DMS153 treated with DMSO at 0.1 percent for 48 hours (cell line): ENCODE results near the gene ARHGEF33.
"Not testable (repeated sequence)": the region's sequence is repeated elsewhere in the genome, so short reads cannot be mapped to it uniquely, and the experiment has no call there.

Experiments
- DNase-seq: peaks from one replicate; lab custom pipeline; 2025; ENCODE audit not compliant: unreplicated experiment; lab: John Stamatoyannopoulos, UW

Gene ARHGEF33

DNA sequence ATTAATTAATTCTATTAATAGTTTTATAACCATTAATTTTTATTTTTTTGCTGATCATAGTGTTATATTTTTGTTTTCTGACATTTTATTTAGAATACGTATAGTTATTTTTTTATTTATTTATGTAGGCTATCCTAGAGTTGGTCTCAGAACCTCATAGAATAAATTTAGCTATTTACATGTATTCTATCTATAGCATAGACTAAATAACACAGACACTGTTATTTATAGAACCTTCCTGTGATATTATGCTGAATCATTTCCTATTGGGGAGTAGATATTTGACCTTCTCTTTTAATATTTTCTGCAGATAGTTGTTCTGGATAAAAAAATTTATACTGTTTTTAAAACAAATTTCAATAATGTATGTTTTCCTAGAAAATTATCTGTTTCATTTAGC, 20.2 kb downstream of the ARHGEF33 start:
- no peak for DNase-seq

DNA sequence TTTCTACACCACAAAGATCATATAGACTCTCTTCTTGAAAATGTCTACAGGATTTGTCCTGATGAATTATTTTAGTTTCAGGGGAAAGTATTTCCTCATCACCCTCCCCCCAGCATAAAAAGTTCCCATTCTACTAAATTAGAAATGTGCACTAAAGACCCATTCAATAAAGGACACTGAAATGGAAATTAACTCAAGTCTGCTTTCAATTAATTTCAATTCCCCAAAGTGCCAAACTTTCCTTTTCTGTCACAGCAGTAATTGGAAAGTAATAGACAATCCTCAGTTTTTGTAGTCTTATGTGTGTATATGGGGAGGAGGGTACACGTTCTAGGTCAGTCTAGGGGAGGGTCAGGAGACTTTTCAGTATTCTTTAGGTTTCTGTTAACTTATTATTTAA, 21.5 kb downstream of the ARHGEF33 start:
- DNase-seq = no peak

DNA sequence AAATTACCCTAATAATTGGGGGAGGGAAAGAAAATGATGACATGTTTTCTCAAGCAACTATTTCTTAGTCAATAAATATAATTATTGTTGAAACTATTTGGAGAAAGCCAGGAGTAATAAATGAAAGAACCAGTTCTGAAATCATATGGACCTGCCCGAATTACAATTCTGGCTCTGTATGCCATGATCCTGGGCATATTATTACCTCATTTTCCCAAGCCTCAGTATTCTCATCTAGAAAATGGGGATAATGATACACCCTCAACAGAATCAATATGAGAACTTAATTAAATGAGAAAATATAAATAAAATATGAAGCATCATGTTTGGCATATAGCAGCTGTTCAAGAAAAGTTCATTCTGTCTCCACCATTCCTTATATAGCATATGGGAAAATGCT, 22.9 kb downstream of the ARHGEF33 start:
- DNase-seq = no peak

DNA sequence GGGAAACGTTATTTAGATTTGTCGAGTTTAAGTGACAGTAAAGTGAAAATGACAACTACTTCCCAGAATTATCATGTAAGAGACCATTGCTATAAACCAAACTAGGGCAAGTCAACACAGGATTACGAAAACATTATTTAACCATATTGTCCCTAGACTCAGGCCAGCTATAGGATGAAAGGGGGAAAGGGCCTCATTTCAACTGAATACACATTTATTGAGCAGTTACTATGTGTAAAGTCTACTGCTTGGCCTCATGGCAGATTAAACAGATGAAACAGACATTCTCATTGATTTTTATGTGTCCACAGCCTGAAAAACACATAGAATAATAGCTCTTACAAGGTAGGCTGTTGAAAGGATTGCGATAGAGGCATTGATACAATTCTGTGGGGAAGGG, 32.7 kb downstream of the ARHGEF33 start:
- DNase-seq = no peak

DNA sequence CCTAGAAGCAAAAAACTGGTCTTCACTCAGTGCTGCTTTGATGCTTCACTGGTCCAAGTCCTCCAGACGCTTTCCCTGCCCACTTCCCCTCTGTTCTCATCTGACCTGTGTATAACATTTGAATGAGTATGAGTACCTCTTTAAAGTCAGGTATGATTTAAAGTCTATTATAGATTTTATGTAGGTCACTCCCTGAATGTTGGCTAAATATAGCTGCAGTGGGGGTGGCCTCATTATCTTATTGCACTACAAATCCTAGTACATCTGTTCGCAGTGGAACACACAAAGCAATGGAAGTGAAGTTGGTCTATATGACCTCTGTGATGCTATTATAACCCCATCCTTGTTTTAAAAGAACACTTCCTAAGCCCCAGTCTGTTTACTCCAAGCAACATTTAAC, 33.2 kb downstream of the ARHGEF33 start:
- DNase-seq = no peak

DNA sequence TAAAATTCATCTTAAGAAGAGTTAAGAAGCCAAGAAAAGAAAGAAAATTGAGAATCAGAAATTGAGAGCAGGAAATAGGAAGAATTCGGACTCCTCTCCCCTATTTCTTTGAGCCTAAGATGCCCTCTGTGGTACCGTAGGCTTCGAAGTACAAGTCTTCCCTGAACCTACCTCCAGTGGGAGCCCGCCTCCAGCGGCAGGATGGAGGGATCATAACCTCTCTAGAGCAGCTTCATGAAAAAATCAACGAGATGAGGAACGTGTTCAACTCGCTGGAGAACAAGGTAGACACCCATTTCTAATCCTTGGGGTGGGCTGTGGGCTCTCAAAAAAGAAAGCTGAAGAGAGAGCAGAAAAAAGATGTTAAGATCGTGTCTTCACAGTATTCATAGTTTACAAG, 36.3 kb downstream of the ARHGEF33 start:
- no peak for DNase-seq

DNA sequence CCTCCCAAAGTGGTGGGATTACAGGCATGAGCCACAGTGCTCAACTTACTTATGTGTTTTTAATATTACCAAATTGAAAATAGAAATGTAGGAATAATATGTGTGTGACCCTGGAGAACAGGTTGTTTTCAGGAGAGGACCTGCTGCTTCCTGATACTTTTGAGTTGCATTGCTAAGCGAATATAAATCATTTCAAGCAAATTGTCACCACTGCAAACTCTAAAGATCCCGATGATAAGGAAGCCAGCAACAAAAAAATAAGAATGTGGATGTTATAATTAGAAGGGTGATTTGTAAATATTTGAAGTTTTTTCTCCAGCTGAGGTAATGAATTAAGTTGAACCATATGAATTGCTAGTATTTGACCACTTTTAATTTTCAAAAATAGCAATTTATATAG, 40.9 kb downstream of the ARHGEF33 start:
- DNase-seq = no peak

DNA sequence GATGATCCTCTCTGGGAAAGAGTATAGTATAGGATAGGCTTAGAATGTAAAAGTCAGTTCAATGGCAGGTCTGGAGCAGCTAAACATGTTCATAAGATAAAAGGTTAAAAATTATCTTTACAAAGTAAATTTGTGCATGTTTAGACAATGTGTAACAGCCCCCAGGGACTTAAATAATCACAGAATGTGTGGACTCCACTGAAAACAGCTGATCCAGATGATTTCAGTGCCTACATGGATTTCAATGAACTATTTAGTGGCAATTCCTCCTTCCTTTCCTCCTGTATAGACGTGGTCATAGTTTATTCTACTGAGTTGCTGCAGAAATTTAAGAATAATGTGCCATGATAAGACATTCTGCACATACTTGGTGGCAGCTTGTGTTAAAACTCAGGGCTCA, 42.9 kb downstream of the ARHGEF33 start:
- no peak for DNase-seq

DNA sequence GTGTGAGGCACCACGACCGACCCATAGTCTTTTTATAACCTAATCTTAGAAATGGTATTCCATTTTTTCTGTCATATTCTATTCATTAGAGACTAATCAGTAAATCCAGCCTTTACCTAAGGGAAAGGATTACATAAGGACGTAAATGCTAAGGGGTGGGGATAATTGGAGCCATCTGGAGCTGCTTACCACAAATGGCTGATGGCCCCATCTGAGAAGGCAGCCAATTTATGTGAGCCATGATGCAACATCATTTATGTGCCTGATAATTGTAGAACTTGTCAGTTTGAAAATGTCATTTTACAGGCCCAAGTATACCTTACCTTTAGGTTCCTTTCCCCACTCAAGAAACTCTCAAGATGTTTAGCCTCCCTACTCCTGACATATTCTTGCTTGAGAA, 44.0 kb downstream of the ARHGEF33 start:
- DNase-seq = no peak

DNA sequence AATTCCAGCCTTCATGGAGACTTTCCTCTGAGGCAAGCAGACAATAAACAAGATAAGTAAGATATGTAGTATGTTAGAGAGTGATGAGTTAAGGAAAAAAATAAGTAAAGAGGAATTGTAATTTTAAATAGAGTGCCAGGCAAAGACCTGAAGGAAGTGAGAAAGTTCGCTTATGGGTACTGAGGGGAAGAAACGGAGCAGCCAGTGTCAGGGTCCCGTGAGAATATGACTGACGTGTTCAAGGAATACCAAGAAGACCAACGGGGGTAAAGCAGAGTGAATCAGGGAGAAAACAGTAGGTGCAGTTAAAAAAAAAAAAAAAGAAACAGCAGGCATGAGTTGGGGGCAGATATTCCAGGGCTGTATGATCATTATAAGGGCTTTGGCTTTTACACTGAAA, 45.1 kb downstream of the ARHGEF33 start:
- DNase-seq = no peak

DNA sequence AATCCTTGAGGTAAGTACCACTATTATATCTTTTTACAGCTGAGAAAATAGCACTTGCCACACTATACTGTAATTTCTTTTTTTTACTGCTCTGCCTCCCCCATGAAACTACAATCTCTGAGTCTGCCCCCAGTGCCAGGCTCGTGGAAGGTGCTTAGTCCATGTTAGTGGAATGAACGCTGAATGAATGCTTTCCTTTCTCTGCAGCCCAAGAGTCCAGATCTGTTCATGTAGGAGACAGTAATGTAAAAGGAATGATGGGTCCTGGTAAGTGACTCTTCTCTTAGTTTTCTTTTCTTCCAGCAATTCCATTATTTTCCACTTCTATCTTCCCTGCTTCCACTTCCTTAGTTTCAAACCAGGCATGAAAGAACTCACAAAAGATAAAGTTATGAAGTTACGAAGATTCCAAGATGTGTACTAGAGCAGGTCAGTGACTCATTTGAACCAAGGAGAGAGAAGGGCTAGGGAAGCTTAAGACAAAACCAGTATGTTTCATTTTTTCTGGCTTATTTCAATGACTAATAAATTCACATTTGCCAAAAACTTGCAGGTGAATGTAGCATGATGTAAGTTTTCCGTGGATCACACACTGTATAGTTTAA, 46.0 kb downstream of the ARHGEF33 start:
- no peak for DNase-seq

DNA sequence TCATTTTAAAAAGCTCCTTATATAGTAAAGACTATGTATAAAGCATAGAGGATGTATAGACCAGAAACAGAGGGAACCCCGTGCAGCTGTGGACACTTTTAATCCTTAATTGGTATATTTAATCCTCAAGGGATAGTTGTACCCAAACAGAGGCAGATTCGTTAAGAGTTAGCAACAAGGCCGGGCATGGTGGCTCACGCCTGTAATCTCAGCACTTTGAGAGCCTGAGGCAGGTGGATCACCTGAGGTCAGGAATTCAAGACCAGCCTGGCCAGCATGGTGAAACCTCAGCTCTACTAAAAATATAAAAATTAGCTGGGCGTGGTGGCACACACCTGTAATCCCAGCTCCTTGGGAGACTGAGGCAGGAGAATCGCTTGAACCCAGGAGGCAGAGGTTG, 46.8 kb downstream of the ARHGEF33 start:
- DNase-seq = not testable (repeated sequence)

DNA sequence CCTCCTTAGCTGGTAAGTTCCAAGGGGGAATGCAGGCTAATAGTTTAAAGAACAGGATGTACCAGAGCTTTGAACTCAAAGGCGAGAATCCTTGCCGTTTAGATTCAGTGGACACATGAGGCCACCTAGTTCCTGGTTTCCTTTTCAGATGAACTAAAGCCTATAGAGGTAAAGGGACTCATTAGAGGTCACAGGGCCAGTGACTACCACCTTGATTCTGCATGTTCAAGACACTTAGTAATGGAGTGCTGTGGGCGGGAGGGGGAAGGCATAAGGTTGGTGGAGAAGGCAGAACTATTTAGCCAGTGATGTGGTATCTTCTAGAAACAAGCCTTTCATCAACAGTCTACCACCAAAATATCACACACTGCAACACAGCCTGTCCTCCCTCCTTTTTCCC, 47.9 kb downstream of the ARHGEF33 start:
- DNase-seq = no peak

DNA sequence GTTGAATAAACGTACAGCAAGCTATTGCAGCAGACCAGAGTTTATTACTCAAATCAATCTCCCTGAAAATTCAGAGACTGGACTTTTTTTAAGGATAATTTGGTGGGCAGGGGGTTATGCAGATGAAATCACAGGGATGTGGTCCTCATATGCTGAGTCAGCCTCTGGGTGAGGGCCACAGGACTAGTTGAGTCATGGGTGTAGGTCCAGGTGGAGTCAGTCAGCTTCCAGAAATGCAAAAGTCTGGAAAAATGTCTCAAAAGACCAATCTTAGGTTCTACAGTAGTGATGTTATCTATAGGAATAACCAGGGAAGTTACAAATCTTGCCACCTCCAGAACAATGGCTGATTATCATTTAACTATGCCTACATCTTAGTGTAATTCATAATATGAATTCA, 51.1 kb downstream of the ARHGEF33 start:
- no peak for DNase-seq

DNA sequence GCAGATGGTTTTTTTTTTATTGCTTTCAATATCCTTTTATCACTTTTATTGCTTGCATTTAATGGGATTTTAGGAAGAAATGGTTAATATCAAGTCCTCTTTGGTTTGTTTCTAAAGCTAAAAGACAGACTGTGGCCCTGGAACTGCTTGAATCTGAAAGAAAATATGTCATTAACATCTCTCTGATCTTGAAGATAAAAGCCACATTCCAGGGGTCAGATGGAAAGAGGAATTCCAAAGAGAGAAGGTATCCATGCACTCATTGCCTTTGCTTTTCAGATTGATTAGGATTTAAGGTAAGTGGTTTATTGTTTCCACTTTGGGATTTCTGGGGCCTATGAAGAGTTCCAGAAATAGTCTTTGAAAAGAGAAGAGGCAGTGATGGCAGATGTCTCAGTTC, 54.1 kb downstream of the ARHGEF33 start:
- no peak for DNase-seq

DNA sequence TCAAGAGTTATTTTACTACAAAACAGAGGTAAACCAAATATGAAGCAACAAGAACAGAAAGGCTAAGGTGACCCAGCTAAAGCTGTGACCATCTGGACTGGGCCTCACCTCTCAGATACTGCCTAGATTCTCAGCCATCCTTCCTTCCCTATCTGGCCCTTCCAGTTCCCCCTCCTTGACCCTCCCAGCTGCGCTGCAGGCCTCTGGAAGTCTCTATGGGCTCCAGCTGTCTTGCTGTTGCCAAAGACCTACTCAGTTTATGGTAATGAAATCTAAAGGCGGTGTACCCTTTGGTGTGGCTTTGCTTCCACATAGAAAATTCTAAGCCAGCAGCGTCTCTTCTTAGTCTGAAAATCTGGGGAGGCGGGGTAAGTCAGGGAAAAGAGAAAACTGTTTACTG, 55.7 kb downstream of the ARHGEF33 start:
- no peak for DNase-seq

DNA sequence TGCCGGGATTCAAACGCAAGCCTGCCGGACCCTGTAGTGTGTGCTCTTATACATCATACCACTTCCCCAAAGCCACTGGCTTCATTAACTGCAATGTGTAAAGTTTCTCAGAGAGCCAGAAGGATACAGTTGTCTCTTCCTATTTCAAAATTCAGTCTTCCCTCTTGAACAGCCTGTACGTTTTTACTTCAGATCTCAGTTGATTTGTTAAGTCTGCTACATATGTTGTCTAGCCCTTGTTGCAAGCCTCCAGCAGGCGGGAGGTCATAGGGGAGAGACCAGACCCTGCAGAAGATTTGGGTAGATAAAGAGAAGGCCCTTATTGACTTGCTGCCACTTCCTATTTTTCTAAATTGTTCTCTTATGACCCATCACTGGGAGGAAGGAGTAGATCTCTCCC, 56.2 kb downstream of the ARHGEF33 start:
- DNase-seq = no peak

DNA sequence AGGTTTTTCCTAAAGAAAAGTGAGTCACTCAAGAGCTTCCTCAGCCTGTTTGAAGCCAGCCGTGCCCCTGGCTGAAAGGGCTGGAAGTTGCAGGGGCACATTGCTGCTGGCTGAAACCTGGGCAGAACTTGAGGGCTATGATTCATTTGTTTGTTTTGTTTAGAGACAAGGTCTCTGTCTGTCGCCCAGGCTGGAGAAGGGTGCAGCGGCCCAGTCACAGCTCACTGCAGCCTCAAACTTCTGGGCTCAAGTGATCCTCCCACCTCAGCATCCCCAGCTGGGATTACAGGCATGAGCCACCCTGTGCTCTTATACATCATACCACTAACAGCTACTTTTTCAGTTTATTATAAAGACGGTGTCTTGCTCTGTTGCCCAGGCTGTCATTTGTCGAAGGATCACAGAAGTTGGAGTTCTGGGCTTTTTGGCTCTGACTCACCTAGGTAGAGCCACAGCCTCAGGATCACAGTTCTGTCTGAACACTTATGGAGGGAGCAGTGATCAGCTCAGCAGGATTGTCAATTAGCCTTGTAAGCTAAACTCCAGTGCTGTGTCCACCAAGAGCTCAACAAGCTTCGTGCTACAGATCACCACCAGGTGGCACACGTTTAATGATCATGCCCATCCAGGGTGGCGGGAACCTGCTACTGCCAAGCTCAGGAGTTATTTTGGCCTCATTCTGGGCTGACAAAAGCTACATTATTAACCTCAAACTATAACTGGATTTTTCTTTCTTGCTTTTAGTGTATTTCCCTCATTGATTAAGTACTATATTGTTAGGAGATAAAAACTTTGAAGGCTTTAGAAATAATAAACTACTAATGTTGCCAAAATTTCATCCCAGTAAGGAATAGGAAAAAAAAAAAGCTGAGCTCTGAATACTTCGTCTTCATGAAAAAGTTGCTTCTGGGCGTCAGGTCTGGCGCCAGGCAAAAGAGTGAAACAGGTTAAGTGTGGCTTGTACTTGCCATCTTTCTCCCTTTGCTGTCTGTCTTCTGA, 57.9 kb downstream of the ARHGEF33 start:
- peak; percentile 74 for DNase-seq

DNA sequence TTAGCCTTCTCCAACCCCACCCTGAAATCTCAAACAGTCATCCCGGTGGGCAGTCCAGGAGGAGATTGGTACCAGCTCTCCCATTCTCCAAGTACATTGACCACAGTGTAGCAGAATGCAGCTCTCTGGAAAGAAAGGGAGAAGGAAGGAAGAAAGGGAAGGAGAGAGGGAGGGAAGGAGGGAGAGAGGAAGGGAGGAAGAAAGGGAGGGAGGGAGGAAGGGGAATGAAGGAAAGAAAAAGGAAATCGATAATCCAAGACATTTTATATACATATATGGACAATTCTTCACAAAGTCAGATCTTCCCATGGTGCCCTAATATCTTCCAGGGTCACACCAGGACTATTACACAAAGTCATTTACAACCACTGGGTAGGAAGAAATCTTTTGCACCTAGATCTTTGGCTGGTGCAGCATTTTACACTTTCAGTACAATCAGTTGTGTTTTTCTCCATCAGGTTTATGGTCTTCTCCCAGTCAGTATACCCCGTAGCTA, 58.8 kb downstream of the ARHGEF33 start:
- DNase-seq = no peak

DNA sequence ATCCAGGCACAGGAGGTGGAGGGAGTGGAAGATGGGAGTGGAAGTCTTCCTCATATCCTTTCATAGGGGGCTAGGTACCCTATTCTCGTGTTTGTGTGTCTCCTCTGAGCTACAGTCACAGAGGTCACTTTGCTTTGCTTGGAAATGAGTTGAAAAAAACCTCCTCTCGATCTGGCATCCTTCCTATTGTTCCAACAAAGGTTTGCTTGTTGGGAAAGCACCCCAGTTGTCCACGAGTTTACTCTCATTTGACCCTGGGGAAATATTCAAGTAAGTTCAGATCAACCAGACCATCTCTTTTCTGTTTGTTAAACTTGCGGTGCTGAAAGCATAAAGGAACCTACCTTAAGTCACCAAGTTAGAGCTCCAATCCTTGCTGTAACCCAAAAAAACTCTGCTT, 59.3 kb downstream of the ARHGEF33 start:
- DNase-seq = no peak

DNA sequence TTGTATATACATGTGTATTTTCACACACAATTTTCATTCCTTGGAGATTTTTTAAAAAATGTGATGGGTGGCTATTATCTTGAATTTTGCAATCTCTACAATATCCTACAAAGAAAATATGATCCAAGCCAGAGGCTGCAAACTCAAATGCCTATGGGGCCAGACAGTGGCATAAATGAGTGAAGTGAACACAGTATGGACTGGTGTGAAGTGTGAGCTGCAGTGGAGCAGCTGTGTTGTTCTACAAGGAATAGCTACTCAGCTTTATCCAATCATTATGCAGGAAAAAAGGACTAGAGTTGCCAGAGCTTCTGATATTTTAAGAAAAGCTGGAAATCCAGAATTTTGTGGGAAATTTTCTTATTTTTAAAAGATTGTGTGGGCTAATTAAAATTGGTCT, 62.1 kb downstream of the ARHGEF33 start:
- no peak for DNase-seq

DNA sequence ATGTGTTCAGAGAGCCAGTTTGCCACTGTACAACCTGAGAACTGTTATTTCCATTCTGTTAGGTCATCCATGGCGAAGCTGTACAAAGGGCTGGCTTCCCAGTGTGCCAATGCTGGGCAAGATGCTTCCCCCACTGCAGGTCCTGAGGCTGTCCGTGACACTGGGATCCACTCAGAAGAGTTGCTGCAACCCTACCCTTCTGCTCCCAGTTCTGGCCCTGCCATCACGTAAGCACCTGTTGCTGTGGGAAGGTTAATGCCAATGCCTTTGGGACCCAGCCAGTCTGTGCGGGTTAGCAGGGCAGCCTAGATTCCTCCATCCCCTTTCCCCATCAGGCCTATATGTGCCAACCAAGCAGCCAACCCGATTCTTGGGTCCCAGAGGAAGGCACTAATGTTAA, 68.3 kb downstream of the ARHGEF33 start:
- DNase-seq = no peak
